ENCODE results near the gene LDB2. TPM values are rescaled to one million over a fixed set of nuclear protein-coding genes. Genes with fewer than 3 reads are reported as not detected.

LDB2 gene
- total RNA-seq, 1 donor from 2014 or later = 33.3 TPM

DNA sequence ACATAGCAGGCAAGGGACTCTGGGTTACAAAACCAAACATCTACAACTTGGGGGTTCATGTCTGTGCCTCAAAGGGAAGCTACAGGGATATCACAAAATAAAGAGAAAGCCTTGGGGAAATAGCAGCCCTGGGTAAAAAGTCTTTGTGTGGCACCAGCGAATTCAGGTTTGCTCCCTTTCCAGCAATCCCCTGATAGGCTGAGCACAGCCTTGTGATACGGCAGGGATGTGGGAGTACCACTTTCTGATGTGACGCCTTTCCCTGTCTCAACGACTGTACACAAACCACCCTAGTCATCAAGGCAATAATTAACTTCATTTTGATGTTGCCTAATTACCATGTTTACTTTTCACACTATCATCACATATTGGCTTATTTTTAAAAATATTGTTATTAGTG, 164.9 kb downstream of the LDB2 start:
- intact Hi-C loops (cut with DNase I) = no loop called here
- no peak for DNase-seq (ENCODE audit: low spot score)

DNA sequence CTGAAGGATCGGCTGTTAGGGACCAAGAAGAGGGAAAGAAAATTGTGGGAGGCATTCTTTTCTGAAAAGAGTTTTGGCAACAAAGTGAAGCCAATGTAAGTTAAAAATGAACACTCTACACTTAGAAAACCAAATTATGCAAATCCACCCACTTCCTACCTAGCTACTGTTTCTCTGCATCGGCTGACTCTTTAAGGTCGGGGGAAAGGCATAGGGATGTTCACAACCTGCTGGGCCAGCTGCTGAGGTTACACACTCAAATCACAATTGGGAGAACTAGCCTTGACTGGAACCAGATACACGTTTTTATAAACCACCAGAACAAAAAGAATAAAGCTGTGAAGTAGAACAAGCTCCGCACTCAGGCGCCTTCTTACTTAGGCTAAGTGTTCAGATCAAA, 165.7 kb downstream of the LDB2 start:
- intact Hi-C loops (cut with DNase I) = no loop called here
- DNase-seq (ENCODE audit: low spot score) = no peak

DNA sequence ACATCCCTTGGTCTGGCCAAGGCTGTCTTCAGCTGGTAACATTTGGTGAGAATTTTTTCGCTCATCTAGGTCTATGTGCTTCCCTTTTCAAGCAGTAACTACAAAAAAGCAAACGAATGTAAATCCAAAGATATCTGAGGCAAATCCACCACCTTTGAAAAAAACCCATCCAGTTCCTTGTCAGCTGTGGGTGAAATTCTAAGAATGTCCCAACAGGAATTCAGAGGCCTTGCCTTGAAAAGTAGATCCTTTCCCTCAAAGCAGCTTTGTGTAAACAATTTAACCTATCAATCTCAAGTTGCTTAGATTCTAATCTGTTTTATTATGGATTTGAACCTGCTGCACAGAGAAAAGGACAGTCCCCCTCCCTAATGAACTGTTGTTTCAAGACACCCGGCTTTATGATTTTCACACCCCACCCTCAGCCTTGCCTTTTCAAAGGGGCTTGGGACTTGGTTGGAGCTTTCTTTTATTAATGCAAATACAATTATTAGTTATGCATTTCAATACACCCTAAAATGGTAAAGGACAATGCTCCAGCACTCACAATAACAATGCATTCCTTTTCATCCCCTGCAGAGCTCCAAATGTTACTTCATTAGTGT, 166.6 kb downstream of the LDB2 start:
- DNase-seq (ENCODE audit: low spot score) = no peak
- intact Hi-C loops (cut with DNase I) = no loop called here

DNA sequence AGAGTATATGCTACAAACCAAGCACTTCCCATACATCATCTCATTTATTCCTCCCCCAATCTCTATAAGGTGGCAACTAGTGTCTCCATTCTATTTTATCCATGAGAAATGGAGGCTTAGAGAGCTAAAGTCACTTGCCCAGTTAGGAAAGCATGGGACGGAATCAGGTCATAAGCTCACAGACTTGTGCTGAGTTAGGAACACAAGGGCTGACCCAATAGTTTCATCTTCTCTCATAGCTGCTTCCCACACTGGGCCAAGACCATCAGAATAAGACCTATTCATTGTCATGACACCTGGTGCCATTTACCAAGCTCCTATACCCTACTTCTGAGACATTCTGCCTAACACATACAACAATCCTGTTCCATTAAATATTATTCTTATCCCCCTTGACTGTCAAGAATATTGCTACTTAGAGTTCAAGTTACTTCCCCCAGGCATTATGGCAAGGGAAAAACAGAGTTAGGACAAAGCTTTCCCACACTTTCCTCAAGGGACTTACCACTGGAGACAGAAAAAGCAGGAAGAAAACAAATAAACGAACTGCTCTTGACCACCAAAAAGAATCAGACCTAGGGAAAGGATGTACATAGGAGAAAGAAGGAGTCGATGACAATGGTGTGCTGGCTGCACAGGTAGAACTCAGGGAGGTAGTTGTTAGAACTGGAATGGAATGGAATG, 167.8 kb downstream of the LDB2 start:
- intact Hi-C loops (cut with DNase I) = no loop called here

DNA sequence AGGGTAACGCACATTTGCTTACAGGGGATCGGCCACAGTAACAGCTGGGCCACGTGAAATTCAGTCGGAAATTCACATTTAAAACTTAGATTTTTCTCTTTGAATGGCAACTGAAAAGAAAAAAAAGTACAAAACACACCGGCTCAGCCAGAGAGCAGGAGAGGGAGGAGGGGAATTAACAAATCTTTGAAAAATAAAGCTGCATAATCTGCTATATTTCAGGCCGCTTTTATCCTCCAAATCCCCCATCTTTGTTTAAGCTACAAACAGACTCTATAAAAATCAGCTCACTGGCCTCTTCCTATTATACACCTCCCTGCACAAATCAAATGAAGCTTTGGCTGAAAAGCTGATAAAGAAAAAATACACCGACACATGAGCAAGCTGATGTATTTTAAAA, 169.1 kb downstream of the LDB2 start:
- no peak for DNase-seq (ENCODE audit: low spot score)
- intact Hi-C loops (cut with DNase I) = no loop called here

More for the DNA sequence above, 167.8 kb downstream of the LDB2 start:
- no peak for DNase-seq (ENCODE audit: low spot score)

DNA sequence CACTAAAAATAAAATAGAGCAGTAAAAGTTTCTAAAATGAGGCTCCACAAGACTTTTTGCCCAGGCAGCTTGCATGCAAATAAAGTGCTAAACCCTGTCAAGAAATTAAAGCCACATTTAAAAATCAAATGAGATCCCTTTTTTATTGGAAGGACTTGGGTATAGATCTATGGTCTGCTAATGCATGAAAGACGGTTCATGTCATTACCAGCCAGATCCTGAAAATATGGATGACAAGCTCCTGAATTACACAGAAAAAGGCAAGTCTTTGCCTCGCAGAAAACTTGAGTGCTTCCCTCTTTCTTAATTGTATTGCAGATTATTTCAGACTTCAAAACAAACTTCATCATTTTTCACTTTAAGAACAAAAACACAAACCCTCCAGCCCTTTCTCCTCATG, 169.6 kb downstream of the LDB2 start:
- intact Hi-C loops (cut with DNase I) = no loop called here
- no peak for DNase-seq (ENCODE audit: low spot score)

DNA sequence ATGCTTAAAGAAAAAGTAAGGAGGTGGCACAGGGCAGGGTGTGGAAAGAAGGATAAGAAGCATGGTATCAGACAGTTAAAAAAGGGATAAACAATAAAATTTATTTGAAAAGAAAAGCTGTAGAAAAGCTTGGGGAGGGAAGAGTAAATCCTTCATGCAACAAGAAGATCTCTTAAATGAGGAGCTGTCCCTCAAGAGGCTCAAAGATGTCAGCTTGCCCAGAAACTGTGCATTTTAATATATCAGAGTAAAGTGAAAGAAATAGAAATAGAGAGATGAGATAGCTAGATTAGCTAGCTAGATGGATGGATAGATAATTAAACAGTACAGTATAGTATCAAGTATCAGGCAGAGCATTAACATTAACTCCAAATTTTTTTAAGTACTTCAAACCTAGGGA, 170.3 kb downstream of the LDB2 start:
- intact Hi-C loops (cut with DNase I) = no loop called here
- DNase-seq (ENCODE audit: low spot score) = no peak

DNA sequence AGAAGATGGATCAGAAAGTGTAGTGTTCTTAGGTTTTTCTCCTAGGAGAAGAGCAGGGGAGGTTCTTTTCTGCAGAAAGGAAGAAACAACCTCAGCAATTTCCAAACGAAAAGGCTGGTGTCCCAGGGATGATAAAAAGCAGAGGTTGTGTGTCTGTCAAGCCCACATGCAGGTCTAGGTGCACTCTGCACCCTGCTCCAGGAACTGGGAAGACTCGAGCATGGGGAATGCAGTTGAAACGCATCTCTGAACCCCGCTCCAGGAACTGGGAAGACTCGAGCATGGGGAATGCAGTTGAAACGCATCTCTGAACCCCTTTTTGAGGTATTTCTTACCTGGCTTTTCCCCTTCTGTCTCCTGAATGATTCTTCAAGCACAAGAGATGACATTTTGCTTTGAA, 171.2 kb downstream of the LDB2 start:
- intact Hi-C loops (cut with DNase I) = no loop called here
- DNase-seq (ENCODE audit: low spot score) = no peak

DNA sequence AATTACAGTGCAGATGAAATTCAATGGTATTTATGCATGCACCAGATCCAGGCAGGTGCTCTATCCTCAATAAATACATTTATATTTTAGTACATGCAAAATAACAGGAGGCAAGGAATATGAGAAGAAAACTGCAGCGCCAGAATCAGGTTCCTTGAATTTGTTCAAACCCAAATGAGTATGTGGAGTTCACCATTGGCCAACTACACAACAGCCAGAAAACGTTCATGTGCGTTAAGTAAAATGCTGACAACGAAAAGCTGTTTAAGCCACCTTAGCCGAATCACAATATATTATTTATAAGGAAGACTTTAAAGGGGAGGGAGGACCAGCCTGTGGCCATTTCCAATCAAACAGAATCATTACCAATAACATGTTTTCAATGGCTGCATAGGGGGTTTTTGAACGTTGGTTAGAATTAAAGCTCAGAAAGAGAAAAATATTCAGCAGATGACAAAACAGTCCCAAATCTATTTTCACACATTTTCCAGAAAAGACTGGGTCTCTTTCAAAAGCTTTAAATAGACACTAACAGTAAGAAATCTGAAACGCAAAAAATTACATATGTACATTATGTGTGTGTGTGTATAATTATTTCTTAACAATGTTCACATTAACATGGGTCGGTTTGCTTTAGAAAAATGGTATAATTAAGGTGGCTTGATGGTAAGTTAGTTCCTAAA, 171.9 kb downstream of the LDB2 start:
- DNase-seq (ENCODE audit: low spot score) = no peak
- intact Hi-C loops (cut with DNase I) = no loop called here

DNA sequence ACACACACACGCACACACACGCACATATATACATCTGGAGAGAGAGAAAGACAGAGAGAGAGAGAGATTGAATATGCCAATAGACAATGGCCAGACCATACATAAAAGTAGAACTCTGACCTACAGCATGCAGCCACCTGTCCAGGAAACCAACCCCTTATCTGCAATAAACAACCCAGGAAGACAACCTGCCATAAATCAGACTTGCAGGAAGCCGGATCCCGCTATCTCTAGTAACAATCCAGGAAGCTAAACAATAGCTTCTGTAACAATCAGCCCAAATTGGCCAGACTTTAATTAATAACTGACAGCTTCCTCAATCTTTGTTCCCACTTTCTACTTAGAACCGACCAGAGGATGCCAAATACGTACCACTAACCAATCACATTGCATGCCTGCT, 173.2 kb downstream of the LDB2 start:
- intact Hi-C loops (cut with DNase I) = no loop called here

DNA sequence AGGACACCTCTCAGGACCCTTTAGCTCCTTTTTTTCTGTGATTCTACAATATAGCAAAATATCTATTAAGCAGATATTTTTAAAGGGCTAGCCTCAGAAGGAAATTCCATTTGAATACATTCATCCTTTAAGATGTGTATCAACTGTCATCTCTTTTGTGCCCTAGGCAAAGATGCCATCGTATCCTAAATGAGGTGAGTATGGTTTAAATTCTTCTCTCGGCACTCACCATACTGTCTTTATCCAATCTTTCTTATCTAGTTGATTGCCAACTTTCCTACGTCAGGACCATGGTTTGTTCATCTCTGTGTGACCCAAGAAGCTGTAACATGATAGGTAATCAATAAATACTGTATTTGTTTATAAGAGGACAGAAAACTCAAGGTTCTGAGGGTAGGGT, 176.0 kb downstream of the LDB2 start:
- intact Hi-C loops (cut with DNase I) = no loop called here
- DNase-seq (ENCODE audit: low spot score) = no peak

More for the DNA sequence above, 173.2 kb downstream of the LDB2 start:
- no peak for DNase-seq (ENCODE audit: low spot score)

DNA sequence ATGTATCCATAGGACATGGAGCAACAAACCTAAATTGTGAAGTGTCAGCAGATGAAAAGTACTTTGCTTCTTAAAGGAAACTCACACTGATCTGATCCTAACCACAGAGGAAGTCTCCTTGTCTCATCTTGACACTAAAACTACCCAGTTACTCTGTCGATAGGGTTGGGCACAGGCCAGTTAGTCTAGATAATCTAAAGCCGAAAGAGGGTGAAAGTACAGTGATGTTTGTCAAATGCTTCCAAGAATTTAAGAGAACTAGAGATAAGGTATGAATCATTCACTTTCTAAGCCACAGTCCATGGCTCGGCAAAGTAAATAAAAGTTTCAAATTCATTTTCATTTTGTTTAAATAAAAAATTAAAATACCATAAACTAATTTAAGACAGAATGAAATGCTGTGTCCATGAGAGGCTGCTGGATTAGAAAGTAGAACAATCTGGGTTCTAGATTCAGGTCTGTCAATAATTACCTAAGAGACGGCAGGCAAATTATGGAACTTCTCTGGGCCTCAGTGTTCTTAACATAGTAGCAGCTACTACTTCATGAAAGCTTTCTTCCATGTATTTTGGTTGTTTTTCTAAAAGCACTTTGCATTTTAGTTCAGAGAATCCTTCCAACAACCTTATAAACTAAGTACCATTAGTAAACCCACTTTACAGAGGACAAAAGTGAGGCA, 176.7 kb downstream of the LDB2 start:
- intact Hi-C loops (cut with DNase I) = no loop called here
- no peak for DNase-seq (ENCODE audit: low spot score)

DNA sequence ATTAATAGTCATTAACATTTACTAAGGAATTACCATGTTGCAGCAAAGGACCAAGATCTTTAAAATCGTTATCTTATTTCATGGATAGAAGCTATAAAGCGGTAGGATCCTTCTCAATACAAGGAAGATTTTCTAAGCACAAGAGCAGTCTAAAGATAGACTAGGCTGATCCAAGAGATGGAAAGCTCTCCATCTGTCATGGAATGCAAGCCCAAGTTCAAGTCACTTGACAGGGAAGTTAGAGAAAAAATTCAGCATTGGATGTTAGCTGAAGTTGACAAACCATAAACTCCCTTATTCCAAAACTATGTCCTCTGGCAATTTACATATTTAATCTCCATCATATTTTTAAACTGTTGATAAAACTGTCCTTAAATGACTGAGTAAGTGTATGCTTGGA, 177.7 kb downstream of the LDB2 start:
- DNase-seq (ENCODE audit: low spot score) = no peak
- intact Hi-C loops (cut with DNase I) = no loop called here

DNA sequence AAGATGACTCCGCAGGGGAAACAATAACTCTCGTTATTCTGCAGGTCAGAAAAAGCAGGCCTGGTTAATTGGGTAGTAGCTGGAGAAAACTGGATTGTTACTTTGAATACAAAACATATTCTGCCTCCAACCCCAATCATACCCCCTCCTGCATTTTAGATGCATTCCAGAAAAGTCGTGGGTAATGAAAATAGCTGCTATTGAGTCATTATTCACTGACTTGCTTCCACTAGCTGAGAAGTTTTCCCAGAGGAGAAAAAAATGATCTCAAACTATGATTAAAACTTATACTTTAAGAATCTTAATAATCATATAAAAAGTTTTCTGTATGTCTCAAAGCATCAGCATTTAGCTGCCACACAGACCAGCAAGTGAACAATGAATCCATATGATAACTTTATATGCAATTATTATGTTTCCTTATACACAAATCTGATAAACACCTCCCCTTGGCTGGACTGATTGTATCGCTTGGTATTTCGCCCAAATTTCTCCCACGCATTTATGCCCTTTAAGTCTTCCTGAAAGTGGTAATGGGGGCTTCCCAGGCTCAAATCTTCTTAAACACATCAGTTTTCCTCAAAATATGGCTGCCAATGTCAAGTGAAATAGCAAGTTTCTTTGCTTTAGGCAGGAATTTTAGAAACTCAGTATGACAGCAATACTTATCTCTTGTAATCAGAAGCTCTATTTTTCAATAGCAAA, 181.0 kb downstream of the LDB2 start:
- DNase-seq (ENCODE audit: low spot score) = no peak
- intact Hi-C loops (cut with DNase I) = no loop called here

DNA sequence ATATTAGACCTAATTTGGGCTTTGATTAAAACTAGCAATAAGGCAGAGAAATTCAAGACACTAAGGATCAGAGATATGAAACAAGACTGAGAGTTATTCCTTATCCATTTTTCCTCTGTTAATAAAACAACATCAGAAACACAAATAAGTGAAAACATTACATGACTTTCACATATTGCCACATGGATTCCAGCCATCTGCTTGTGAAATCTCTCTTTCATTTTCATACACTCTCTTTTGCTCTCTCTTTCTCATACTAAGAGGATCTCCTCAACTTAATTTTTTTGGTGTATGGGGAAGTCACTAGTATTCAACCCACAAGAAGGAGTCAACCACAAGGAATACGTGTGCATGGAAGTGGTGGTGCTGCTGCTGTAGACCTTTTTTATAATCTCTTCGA, 183.0 kb downstream of the LDB2 start:
- DNase-seq (ENCODE audit: low spot score) = no peak
- intact Hi-C loops (cut with DNase I) = no loop called here

DNA sequence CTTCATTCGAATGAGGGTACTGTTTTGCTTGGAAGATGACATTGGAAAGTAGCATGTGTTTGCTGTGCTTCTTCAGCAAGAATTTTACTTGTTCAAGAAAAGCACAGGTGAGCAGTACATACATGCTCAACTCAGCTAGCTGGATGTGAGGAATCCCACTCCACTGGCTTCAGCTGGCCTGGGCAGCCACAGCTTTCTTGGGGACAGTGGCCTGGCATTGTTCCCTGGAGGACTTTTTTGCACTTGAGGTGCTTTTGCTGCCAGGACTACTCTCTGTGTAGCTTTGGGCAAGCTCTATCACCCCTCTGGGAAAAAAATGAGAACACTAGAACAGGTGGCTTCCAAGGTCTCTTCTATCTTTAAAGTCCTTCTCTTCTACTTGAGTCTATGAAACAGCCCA, 184.3 kb downstream of the LDB2 start:
- intact Hi-C loops (cut with DNase I) = no loop called here

DNA sequence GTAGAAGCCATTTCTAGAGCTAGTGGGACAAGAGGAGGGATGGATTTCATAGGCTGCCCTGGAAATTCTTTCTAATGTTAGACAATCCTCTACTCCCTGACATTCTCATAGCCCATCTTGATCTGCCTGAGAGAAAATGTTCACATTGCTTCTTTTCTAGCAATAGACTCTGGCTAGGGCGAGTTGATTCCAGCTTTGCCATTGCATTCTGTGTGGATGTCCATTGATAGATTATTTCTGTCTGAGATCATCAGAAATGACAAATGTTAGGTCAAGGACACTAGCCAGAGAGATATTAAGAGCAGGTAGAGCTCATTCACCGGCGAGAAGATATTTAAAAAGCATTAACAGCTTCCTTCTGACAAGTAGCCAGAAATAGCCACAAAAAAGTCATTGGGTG, 184.7 kb downstream of the LDB2 start:
- intact Hi-C loops (cut with DNase I) = no loop called here

More for the DNA sequence above, 184.3 kb downstream of the LDB2 start:
- no peak for DNase-seq (ENCODE audit: low spot score)

DNA sequence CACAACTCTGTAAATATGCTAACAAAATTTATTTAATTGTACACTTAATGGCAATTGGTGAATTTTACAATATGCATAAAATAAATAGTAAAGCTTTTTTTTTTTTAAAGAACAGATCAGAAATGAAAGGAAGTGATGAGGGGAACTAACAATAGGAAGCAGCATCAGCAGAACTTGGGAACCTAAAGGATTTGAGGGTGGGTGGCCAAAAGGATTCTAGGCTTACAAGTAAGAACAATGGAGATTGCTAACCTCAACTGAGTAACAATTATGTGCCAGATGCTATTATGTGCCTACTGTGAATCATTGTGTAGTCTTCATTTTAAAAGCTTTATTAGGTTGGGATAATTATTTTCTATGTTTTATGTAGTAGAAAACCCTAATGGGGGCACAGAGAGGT, 185.2 kb downstream of the LDB2 start:
- intact Hi-C loops (cut with DNase I) = no loop called here
- DNase-seq (ENCODE audit: low spot score) = no peak

More for the DNA sequence above, 184.7 kb downstream of the LDB2 start:
- DNase-seq (ENCODE audit: low spot score) = no peak

DNA sequence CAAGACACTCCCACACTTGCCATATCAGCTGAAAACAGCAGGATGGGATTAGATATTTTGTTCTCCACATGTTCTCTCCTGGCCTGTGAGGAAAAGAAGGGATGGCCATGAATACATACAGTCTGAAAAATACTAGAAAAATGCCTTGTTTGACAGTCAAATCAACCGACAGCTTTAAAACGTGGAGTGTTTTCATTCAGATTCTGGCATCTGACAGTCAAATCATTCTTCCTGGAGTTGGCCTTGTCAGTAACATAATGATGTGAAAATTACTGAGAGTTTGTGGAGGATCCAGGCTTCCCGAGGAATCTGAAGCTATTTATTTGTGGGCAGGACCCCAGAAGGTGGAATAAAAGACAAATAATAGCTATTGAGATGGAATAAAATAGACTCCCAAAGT, 188.2 kb downstream of the LDB2 start:
- intact Hi-C loops (cut with DNase I) = no loop called here
- no peak for DNase-seq (ENCODE audit: low spot score)

DNA sequence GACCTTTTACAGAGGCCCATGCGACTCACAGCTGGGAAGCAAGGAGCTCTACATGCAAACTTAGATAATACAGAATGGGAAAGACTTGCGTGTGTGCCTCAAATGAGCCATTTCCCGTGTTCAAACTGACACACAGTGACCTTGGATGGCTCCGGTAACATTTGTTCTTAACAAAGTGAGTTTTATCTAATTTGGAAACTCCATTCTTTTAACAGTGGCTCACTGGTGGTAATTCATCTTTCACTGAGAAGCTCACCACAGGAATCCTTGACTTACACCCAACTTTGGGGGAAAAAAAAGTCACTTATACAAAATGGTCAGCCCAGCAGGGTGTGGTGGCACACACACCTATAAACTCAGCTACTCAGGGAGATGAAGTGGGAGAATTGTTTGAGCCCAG, 190.6 kb downstream of the LDB2 start:
- intact Hi-C loops (cut with DNase I) = no loop called here
- no peak for DNase-seq (ENCODE audit: low spot score)

All from cardiac septum (tissue), 1 donor.